Activated CD8-positive, alpha-beta T cell treated with anti-CD3 and anti-CD28 coated beads for 36 hours (primary cell): Measurements from ENCODE around the gene ELFN2. TPM values are rescaled to one million over a fixed set of nuclear protein-coding genes. Genes with fewer than 3 reads are reported as not detected.

Source experiments
- ATAC-seq: fragments of 200-7000 bp; cut with Tn5 transposase; one replicate; pipeline ENCODE4 v1.10.0; 2021; ENCODE audit warnings: mild to moderate bottlenecking, moderate library complexity
- CTCF ChIA-PET: fragments of 350-600 bp; sonication (Branson Sonifier 250); formaldehyde crosslinking; loops from one replicate; lab custom pipeline; 2021; ENCODE audit warnings: antibody characterized with exemption; lab: Charles Lee
- POLR2A ChIA-PET: fragments of 350-600 bp; sonication (Branson Sonifier 250); formaldehyde crosslinking; loops from one replicate; lab custom pipeline; 2021; ENCODE audit warnings: antibody characterized with exemption; lab: Charles Lee
- DNase-seq: peaks from one replicate; pipeline ENCODE4 v3.0.0-alpha.2; 2020
- H3K27ac Mint-ChIP-seq: one replicate; pipeline ENCODE4 v1.8.0; 2021; ENCODE audit warnings: mild to moderate bottlenecking, mixed read lengths
- H3K27me3 Mint-ChIP-seq: one replicate; pipeline ENCODE4 v1.8.0; 2021; ENCODE audit warnings: mixed read lengths
- H3K36me3 Mint-ChIP-seq: one replicate; pipeline ENCODE4 v1.8.0; 2021; ENCODE audit warnings: low read depth, mixed read lengths
- H3K4me1 Mint-ChIP-seq: one replicate; pipeline ENCODE4 v1.8.0; 2021; ENCODE audit warnings: low read depth, mixed read lengths
- H3K4me3 Mint-ChIP-seq: one replicate; pipeline ENCODE4 v1.8.0; 2021; ENCODE audit warnings: mild to moderate bottlenecking, moderate library complexity, mixed read lengths
- H3K9me3 Mint-ChIP-seq: one replicate; pipeline ENCODE4 v1.8.0; 2021; ENCODE audit warnings: mixed read lengths
- CTCF ChIP-seq: fragments of 200-600 bp; IDR thresholded peaks from one replicate; pipeline ENCODE4 v1.8.0; 2022; ENCODE audit warnings: antibody characterized with exemption, mild to moderate bottlenecking
- intact Hi-C: fragments of 100-400 bp; cut with micrococcal nuclease; formaldehyde crosslinking; loops from one replicate; pipeline ENCODE4 v1.10.0; 2022
- total RNA-seq, 2 experiments: library from RNA; stranded (reverse); gene quantifications; one replicate each; pipeline ENCODE4 v1.2.3, GENCODE V29; 2021

ELFN2 gene
- total RNA-seq, 2 experiments from 2014 or later = 0.51 to 0.52 TPM

GRCh38 chr22:37443086-37443485 lies 15.8 kb upstream of the ELFN2 start:
- POLR2A ChIA-PET = no interaction called here
- Mint-ChIP-seq H3K4me1 (peaks cover 6% of the 10 kb centered on the region), H3K27me3 (peaks cover 2% of the 10 kb centered on the region), H3K9me3 (peaks cover 2% of the 10 kb centered on the region), H3K36me3 (no peaks in the 10 kb centered on the region), H3K4me3 (no peak overlapping the region), H3K27ac (no peak overlapping the region)
- TF ChIP-seq CTCF = no peak
- intact Hi-C loops = no loop called here
- ATAC-seq = no peak
- CTCF ChIA-PET = interaction anchor here (1.1 to 1.9 kb wide), 3 partner anchors 15 to 126 kb away, joined by 3 to 9 read pairs (median 3); no protein-coding TSS in a partner anchor
- no peak for DNase-seq

- Mint-ChIP-seq H3K9me3 (peaks cover 2% of the 10 kb centered on the region), H3K4me1 (peaks cover 6% of the 10 kb centered on the region), H3K36me3 (no peaks in the 10 kb centered on the region), H3K4me3 (no peak overlapping the region), H3K27ac (no peak overlapping the region), H3K27me3 (peaks cover 2% of the 10 kb centered on the region)
- POLR2A ChIA-PET = no interaction called here
- no peak for DNase-seq
- intact Hi-C loops = no loop called here
- no peak for TF ChIP-seq CTCF
- ATAC-seq = peak; percentile 67
- CTCF ChIA-PET = interaction anchor here (0.8 to 1.9 kb wide), 4 partner anchors 14 to 126 kb away, joined by 3 to 9 read pairs (median 3); no protein-coding TSS in a partner anchor
Measured at GRCh38 chr22:37442537-37442936, 15.3 kb upstream of the ELFN2 start.

GRCh38 chr22:37442135-37442534 lies 14.9 kb upstream of the ELFN2 start:
- POLR2A ChIA-PET = no interaction called here
- no peak for ATAC-seq

GRCh38 chr22:37440875-37441274 lies 13.6 kb upstream of the ELFN2 start:
- H3K27ac Mint-ChIP-seq = no peak overlapping the region
- H3K4me1 Mint-ChIP-seq = peaks cover 6% of the 10 kb centered on the region
- H3K36me3 Mint-ChIP-seq = no peaks in the 10 kb centered on the region
- intact Hi-C loops = no loop called here
- no peak for TF ChIP-seq CTCF
- DNase-seq (no peak), ATAC-seq (no peak)
- ChIA-PET POLR2A (interaction anchor here (0.8 to 1.2 kb wide), 3 partner anchors 17 to 165 kb away, joined by 3 read pairs; no protein-coding TSS in a partner anchor), CTCF (interaction anchor here (0.6 to 4.0 kb wide), 4 partner anchors 12 to 124 kb away, joined by 3 to 20 read pairs (median 8); no protein-coding TSS in a partner anchor)
- H3K4me3 Mint-ChIP-seq = no peak overlapping the region
- H3K27me3 Mint-ChIP-seq = peaks cover 2% of the 10 kb centered on the region
- peaks cover 2% of the 10 kb centered on the region for H3K9me3 Mint-ChIP-seq

More at GRCh38 chr22:37442135-37442534, 14.9 kb upstream of the ELFN2 start:
- H3K27ac Mint-ChIP-seq = no peak overlapping the region
- CTCF ChIA-PET = interaction anchor here (0.8 to 1.9 kb wide), 4 partner anchors 13 to 125 kb away, joined by 3 to 9 read pairs (median 6); no protein-coding TSS in a partner anchor
- H3K36me3 Mint-ChIP-seq = no peaks in the 10 kb centered on the region
- TF ChIP-seq CTCF = no peak
- H3K27me3 Mint-ChIP-seq = peaks cover 2% of the 10 kb centered on the region
- DNase-seq = no peak
- intact Hi-C loops = no loop called here
- H3K9me3 Mint-ChIP-seq = peaks cover 2% of the 10 kb centered on the region
- H3K4me1 Mint-ChIP-seq = peaks cover 6% of the 10 kb centered on the region
- no peak overlapping the region for H3K4me3 Mint-ChIP-seq

GRCh38 chr22:37439347-37439746 lies 12.1 kb upstream of the ELFN2 start:
- peaks cover 2% of the 10 kb centered on the region for H3K9me3 Mint-ChIP-seq
- intact Hi-C loops = no loop called here
- no peaks in the 10 kb centered on the region for H3K36me3 Mint-ChIP-seq
- H3K27ac Mint-ChIP-seq = no peak overlapping the region
- TF ChIP-seq CTCF = no peak
- ATAC-seq (no peak), DNase-seq (no peak)
- ChIA-PET POLR2A (no interaction called here), CTCF (interaction anchor here (4.0 kb wide), 1 partner anchor 10 kb away, joined by 20 read pairs; no protein-coding TSS in a partner anchor)
- peaks cover 2% of the 10 kb centered on the region for H3K27me3 Mint-ChIP-seq
- H3K4me1 Mint-ChIP-seq = peaks cover 6% of the 10 kb centered on the region
- no peak overlapping the region for H3K4me3 Mint-ChIP-seq
